OCI-LY7 (cell line): ENCODE measurements around the gene SLC39A7. TPM values are rescaled to one million over a fixed set of nuclear protein-coding genes. Genes with fewer than 3 reads are reported as not detected.

Experiments used
- BruUV-seq: library from RNA; stranded (reverse); fragments of 400-500 nt; replicated peaks from 2 replicates; lab custom pipeline; 2021; lab: Mats Ljungman, UMichigan
- CTCF ChIA-PET: fragments of 300-600 bp; sonication (Branson Sonifier 250); formaldehyde crosslinking; loops from one replicate; lab custom pipeline; 2022; ENCODE audit warnings: antibody characterized with exemption; ENCODE audit not compliant: unreplicated experiment; lab: Charles Lee
- POLR2A ChIA-PET: fragments of 300-600 bp; sonication (Branson Sonifier 250); formaldehyde crosslinking; loops from one replicate; lab custom pipeline; 2022; ENCODE audit warnings: antibody characterized with exemption; lab: Charles Lee
- DNase-seq: peaks from one replicate; pipeline ENCODE4 v3.0.0-alpha.2; 2015; ENCODE audit warnings: low spot score
- H2AFZ ChIP-seq: fragments of 200-600 bp; sonication (generic), shearing (Covaris generic); 2 replicates; pipeline ENCODE4 v1.6.1; 2014; ENCODE audit warnings: mild to moderate bottlenecking, antibody characterized with exemption, low read length, moderate library complexity
- H3K27ac ChIP-seq: fragments of 200-600 bp; sonication (generic); 2 replicates; pipeline ENCODE4 v1.5.1; 2014; ENCODE audit warnings: mixed run types, low read depth, mild to moderate bottlenecking, moderate library complexity, low read length, inconsistent platforms; ENCODE audit not compliant: poor library complexity, severe bottlenecking
- H3K36me3 ChIP-seq: fragments of 200-600 bp; sonication (generic); 2 replicates; pipeline ENCODE4 v1.6.1; 2014; ENCODE audit warnings: mild to moderate bottlenecking, antibody characterized with exemption, low read length, moderate library complexity, mixed read lengths; ENCODE audit not compliant: insufficient read depth
- H3K4me1 ChIP-seq: fragments of 200-600 bp; sonication (generic); 2 replicates; pipeline ENCODE4 v1.5.1; 2014; ENCODE audit warnings: mild to moderate bottlenecking, low read length; ENCODE audit not compliant: insufficient read depth, poor library complexity, severe bottlenecking
- H3K4me2 ChIP-seq: fragments of 200-600 bp; sonication (generic); 2 replicates; pipeline ENCODE4 v1.6.1; 2014; ENCODE audit warnings: mild to moderate bottlenecking, low read length
- H3K4me3 ChIP-seq: fragments of 200-600 bp; sonication (generic); 2 replicates; pipeline ENCODE4 v1.5.1; 2014; ENCODE audit warnings: mild to moderate bottlenecking, low read depth, low read length; ENCODE audit not compliant: poor library complexity, severe bottlenecking
- H3K79me2 ChIP-seq: fragments of 200-600 bp; sonication (generic); 2 replicates; pipeline ENCODE4 v1.6.1; 2016; ENCODE audit warnings: low read depth, mild to moderate bottlenecking, low read length, moderate library complexity, mixed read lengths; ENCODE audit not compliant: insufficient read depth
- H3K9me2 ChIP-seq: fragments of 200-600 bp; sonication (generic); 2 replicates; pipeline ENCODE4 v1.6.1; 2016; ENCODE audit warnings: mild to moderate bottlenecking, low read length, mixed read lengths; ENCODE audit not compliant: insufficient read depth
- H3K9me3 ChIP-seq: fragments of 200-600 bp; sonication (generic); 2 replicates; pipeline ENCODE4 v1.6.1; 2014; ENCODE audit warnings: mild to moderate bottlenecking, mixed run types, low read length, mixed read lengths
- H4K20me1 ChIP-seq: fragments of 200-600 bp; sonication (generic); 2 replicates; pipeline ENCODE4 v1.6.1; 2014; ENCODE audit warnings: mild to moderate bottlenecking, antibody characterized with exemption, low read length, moderate library complexity, mixed read lengths; ENCODE audit not compliant: insufficient read depth
- EZH2phosphoT487 ChIP-seq: fragments of 200-600 bp; sonication (generic); IDR thresholded peaks from 2 replicates; pipeline ENCODE4 v1.6.1; 2018; ENCODE audit warnings: low read depth, borderline replicate concordance, mild to moderate bottlenecking, mixed run types, antibody characterized with exemption, low read length, moderate library complexity, mixed read lengths
- intact Hi-C: fragments of 100-400 bp; cut with micrococcal nuclease; formaldehyde crosslinking; loops from one replicate; pipeline ENCODE4 v1.10.0; 2022; ENCODE audit not compliant: unreplicated experiment
- total RNA-seq, 2 experiments: library from RNA; depleted of rRNA in 1 of 2; stranded (reverse); fragments of >200 nt in 1 of 2; shearing (Covaris generic) in 1 of 2; gene quantifications; 2 replicates each; pipeline ENCODE4 v1.2.3, GENCODE V29; 2014 to 2022
- TF ChIP-seq, protein P1 (sequence below): fragments of 200-600 bp; sonication (generic); conservative IDR thresholded peaks from 2 replicates; pipeline ENCODE4 v1.5.1; 2014; ENCODE audit warnings: mild to moderate bottlenecking, antibody characterized with exemption, low read length, moderate library complexity, mixed read lengths

The SLC39A7 gene
- total RNA-seq, 2 experiments from 2014 or later = 22.9 to 53.2 TPM

DNA sequence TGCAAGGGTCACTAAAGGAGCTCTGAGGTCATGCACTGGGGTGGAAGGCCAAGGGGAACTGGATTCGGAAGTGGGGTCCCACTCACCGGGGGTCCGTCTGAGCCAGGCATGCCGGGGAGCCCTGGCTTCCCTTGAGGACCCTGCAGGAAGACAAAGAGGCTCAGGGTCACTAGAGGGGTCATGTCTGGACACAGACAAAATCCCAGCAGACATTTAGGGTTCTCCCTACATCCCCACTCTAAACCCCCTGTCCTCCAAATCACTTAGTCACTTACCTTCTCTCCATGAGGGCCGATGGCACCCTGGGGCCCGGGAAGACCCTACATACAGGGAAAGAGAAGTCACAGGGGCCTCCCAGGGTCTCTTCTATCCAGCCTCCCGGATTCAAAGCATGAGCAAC is 23.8 kb upstream of the SLC39A7 start:
- no peaks in the 10 kb centered on the region for H3K9me3 ChIP-seq
- H3K36me3 ChIP-seq = no peaks in the 10 kb centered on the region
- H4K20me1 ChIP-seq = no peaks in the 10 kb centered on the region
- intact Hi-C loops = no loop called here
- H3K79me2 ChIP-seq = no peaks in the 10 kb centered on the region
- BruUV-seq = no TSS peak
- no peak overlapping the region for H3K27ac ChIP-seq
- no peak overlapping the region for H2AFZ ChIP-seq
- TF ChIP-seq EZH2phosphoT487 = no peak
- TF ChIP-seq, protein P1, sequence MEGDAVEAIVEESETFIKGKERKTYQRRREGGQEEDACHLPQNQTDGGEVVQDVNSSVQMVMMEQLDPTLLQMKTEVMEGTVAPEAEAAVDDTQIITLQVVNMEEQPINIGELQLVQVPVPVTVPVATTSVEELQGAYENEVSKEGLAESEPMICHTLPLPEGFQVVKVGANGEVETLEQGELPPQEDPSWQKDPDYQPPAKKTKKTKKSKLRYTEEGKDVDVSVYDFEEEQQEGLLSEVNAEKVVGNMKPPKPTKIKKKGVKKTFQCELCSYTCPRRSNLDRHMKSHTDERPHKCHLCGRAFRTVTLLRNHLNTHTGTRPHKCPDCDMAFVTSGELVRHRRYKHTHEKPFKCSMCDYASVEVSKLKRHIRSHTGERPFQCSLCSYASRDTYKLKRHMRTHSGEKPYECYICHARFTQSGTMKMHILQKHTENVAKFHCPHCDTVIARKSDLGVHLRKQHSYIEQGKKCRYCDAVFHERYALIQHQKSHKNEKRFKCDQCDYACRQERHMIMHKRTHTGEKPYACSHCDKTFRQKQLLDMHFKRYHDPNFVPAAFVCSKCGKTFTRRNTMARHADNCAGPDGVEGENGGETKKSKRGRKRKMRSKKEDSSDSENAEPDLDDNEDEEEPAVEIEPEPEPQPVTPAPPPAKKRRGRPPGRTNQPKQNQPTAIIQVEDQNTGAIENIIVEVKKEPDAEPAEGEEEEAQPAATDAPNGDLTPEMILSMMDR = no peak
- CTCF ChIA-PET = no interaction called here
- POLR2A ChIA-PET = no interaction called here
- DNase-seq = no peak
- no peaks in the 10 kb centered on the region for H3K9me2 ChIP-seq
- no peak overlapping the region for H3K4me2 ChIP-seq
- peaks cover 4% of the 10 kb centered on the region for H3K4me1 ChIP-seq
- H3K4me3 ChIP-seq = no peak overlapping the region

DNA sequence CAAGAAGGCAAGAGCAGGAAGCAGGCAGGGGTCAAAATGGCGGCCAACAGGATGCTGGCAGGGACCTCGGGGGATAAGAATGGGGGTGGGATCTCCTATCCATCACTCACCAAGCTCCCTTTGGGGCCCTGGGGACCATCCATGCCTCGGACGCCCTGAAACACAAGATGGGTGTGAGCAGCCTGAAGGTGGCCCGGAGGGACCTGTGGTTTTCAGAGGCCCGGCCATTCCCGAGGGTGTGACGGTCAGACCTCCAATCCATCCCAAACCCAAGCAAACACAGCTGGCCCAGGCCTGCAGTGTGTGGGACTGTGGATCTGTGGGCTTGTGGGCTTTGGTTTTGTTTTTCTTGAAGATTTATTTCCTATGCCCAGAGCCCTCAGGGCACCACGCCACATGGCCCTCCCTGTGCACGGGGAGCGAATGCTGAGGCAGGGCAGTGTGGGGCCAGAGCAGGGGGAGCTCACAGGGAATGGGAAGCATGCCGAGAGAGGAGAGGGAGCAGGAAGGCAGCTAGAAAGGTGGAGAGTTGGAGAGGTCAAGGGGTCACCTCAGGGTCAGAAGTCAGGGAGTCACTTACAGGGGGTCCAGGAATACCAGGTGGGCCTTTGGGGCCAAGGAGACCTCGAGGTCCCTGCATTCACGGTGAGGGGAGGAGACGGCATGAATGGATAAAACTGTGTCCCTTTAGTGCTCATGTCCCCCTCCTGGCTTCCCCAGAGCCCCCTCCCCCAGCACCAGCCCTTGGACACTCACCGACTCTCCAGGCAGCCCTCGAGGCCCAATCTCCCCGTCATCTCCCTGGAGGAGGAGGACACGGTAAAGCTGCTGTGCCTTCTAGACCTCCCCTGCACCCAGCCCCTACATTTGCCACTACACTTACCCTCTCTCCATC is 22.9 kb upstream of the SLC39A7 start:
- no TSS peak for BruUV-seq
- Histone ChIP-seq H3K36me3 (no peaks in the 10 kb centered on the region), H3K9me3 (peaks cover 2% of the 10 kb centered on the region; the same call in 1 of the 2 replicates), H3K79me2 (no peaks in the 10 kb centered on the region), H3K9me2 (no peaks in the 10 kb centered on the region), H4K20me1 (no peaks in the 10 kb centered on the region), H3K4me3 (no peak overlapping the region), H2AFZ (no peak overlapping the region), H3K4me2 (no peak overlapping the region), H3K27ac (no peak overlapping the region), H3K4me1 (peaks cover 4% of the 10 kb centered on the region)
- intact Hi-C loops = no loop called here
- DNase-seq = no peak
- TF ChIP-seq, protein P1 = no peak
- TF ChIP-seq EZH2phosphoT487 = no peak
- POLR2A ChIA-PET = no interaction called here
- CTCF ChIA-PET = no interaction called here
